HG03442 (cell line): ENCODE measurements around the gene SVEP1.

Experiments used
- ATAC-seq: cut with Tn5 transposase; IDR thresholded peaks from one replicate; pipeline ENCODE4 v1.9.1; 2021; ENCODE audit warnings: mild to moderate bottlenecking, moderate library complexity; ENCODE audit not compliant: unreplicated experiment

The SVEP1 gene

DNA sequence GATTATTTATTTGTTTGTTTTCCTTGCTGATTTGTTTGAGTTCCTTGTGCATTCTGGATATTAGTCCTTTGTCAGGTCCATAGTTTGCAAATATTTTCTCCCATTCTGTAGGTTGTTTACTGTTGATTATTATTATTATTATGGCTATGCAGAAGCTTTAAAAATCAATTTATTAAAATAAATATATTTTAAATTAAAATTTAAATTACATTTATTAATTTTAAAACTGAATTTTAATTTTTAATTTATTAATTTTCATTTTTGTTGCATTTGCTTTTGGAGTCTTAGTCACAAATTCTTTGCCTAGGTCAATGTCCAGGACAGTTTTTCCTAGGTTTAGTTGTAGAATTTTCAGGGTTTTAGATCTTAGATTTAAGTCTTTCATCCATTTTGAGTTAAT lies 50.9 kb downstream of the SVEP1 start:
- no peak for ATAC-seq

GRCh38 chr9:110526426-110526825 lies 53.1 kb downstream of the SVEP1 start:
- ATAC-seq = no peak

GRCh38 chr9:110521206-110521605 lies 58.3 kb downstream of the SVEP1 start:
- ATAC-seq = no peak

DNA sequence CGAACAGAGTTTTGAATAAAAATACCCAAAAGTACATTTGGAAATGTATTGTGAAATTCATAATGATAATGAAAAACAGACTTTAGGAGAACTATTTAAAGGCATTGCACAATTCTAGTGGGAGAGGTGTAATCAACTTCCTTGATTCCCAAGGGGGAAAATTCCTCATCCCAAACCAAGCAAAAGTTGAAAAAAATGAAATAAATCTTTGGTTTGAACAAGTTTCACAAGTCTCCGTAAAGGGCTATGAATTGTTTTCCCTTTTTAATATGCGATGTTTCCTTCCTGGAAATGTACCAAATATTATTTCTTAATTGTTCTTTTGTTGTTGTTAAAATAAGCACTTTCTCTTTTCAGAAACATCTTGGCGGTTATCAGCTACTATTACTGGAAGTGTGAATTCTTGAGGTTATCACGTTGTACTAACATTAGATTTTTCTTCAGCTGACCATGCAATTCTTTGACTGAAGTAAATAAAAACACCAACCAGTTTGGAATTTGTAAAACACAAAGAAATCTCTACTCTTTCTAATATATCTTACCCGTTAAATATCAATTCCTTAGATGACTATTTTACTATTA lies 59.3 kb downstream of the SVEP1 start:
- no peak for ATAC-seq

- ATAC-seq = no peak
Observed at GRCh38 chr9:110517483-110517882, 62.1 kb downstream of the SVEP1 start.

GRCh38 chr9:110514897-110515296 lies 64.6 kb downstream of the SVEP1 start:
- no peak for ATAC-seq

- no peak for ATAC-seq
Observed at GRCh38 chr9:110512817-110513216, 66.7 kb downstream of the SVEP1 start.

DNA sequence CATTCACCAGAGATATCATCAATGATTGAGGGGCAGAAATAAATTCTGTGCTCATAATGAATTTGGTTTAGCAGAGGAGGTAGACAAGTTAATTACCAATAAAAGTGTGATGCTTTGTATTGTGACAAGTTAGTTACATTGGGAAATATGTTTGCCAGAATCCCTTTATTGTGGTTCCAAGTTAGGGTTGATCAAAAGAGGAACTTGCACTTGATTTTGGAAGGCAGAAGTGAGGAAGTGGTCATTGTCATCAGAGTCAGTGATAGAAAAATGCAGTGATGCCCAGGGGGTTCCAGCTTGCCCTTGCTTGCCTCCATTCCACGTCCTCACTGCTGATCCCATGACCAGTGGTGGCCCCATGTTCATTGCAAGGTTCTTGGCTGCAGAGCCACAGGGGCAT lies 69.7 kb downstream of the SVEP1 start:
- no peak for ATAC-seq

- no peak for ATAC-seq
Observed at GRCh38 chr9:110502842-110503241, 76.7 kb downstream of the SVEP1 start.

- no peak for ATAC-seq
Observed at GRCh38 chr9:110499608-110500007, 79.9 kb downstream of the SVEP1 start.

GRCh38 chr9:110487196-110487595 lies 92.3 kb downstream of the SVEP1 start:
- no peak for ATAC-seq

DNA sequence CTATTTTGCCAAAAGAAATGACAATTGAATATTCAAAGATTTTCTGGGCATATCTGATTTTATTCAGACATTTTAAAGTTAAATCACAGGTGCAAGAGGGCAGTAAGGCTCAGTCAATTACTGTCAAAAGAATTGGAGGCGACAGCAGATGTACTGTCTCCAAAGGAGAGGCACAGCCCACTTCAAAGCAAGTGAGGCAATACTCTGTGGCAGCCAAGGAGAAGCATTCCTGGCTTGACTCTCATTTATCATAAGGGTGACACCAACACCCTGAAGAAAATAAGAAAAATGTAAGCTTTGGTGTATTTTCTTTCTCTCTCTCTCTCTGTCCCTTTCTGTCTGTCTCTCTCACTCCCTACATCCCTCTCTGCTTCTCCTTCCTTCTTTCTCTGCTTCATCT lies 93.3 kb downstream of the SVEP1 start:
- ATAC-seq = no peak

DNA sequence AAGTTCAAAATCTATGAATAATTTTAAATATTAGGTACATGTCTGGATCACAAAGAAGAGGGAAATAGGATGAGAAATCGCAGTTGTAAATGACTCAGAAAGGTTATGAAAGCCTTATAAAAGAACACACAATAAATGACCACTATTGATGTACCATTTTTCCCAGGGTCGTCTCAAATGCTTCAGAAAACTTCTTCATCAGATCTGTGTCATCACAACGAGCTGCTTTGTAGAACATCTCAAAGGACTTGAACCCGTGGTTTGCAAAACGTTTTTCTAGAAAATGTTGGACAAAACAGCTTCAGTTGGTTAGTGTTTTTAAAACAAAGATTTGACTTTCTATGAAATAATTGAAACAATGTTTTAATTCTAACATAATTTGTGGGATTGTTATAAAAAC lies 100.1 kb downstream of the SVEP1 start:
- ATAC-seq = no peak

GRCh38 chr9:110476251-110476650 lies 103.3 kb downstream of the SVEP1 start:
- ATAC-seq = no peak

DNA sequence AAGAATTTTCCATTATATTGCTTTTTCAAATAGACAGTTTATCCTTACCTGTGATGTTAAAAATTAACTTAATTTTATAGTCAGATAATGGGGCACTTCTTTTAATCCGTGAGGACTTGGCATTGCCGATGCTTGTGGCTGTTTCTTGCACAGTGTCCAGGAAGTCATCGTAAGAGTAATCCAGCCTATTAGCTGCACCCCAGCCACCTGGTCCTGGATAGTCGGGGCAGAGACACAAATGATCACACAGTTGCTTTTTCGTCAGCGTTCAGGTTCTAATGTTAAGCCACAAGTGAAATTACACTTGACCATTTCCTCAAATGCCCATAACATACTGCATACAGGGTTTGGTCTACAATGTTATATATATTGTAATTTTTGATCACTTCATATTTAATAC lies 107.4 kb downstream of the SVEP1 start:
- no peak for ATAC-seq

GRCh38 chr9:110468950-110469349 lies 110.6 kb downstream of the SVEP1 start:
- ATAC-seq = no peak

DNA sequence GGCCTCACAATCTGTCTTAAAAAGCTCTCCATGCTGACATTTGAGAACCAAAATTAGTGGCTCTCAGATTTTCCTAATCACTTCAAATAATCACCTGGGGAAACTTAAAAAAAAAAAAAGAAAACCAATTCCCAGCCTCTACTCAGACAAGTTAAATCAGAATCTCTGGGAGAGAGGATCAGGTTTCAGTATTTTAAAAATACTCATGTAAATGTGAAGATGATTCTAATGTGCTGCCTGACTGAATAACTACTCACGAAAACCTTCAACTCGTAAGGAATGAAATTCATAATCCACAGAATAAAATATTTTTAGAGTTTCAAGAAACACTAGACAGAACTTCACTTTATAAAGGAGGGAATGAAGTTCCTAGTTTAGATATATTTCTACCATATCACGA lies 114.4 kb downstream of the SVEP1 start:
- no peak for ATAC-seq

GRCh38 chr9:110464321-110464720 lies 115.2 kb downstream of the SVEP1 start:
- ATAC-seq = no peak

GRCh38 chr9:110463499-110463898 lies 116.0 kb downstream of the SVEP1 start:
- ATAC-seq = no peak

DNA sequence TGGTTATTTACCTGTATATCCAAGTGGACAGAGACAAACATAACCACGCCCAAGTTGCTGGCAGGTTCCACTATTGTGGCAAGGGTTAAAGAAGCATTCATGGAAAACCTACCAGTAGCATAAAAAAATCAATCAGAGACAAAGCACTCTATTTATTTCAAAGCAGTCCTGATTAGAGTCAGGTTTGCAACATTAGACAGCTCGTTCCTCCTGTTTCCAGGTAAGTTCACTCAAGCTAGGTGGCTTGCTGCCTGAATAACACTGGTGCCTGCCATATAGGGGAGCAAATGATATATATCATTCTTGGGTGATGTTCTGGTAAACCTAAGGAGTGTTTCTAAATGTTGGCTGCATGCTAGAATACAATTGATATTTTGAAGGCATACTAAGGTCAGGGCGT lies 122.3 kb downstream of the SVEP1 start:
- ATAC-seq = no peak

GRCh38 chr9:110456681-110457080 lies 122.9 kb downstream of the SVEP1 start:
- no peak for ATAC-seq

DNA sequence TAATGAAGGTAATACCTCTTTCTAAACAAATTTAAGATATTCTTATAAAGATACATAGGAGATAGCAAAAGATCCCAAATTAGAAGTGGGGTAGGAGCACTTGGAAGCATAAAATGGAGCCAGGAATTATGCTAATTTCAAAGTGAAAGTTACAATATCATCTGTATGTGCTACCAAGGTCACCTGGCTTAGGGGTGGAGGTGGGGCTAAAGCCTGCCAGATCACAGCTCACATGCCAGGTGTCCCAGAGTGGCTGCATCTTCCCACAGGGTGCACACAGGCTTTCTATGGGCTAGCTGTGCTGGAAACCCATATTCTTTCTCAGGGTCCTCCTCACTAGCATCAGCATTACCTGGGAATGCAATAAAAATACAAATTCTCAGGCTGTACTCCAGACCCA lies 123.7 kb downstream of the SVEP1 start:
- ATAC-seq = no peak

DNA sequence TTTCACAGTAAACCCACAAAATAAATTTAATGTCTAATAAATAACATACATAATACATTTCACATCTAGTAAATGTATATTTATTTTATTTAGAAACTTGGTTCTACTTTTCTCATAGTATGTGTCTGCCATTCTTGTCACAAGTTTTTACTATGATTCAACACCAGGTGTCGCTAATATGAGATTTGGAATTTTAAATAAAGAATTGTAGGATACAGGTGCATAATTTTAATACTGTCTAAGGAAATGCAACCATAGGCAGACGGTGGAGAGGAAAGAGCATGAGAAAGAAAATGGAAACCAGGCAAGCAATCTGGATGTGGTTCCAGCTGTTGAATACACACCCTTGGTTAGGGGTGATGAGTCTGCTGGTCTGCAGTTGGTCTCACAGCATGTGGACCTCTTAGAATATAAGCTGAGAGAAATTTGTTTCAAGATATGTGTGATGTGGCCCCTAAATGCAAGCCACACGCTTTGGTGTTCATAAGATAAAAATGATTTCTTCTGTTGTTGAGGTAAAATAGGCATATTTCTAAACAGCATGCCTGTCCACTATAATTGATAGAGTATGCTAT lies 127.2 kb downstream of the SVEP1 start:
- ATAC-seq = no peak
